Nucleus accumbens (tissue), 56 donors: Measurements from ENCODE around the gene LIN9.

Experiments used
- DNase-seq, 56 donors: peaks; one replicate each; lab custom pipeline; 2025; lab: John Stamatoyannopoulos, UW

Gene LIN9

GRCh38 chr1:226185141-226186036 lies 123.6 kb downstream of the LIN9 start:
- no peak for DNase-seq

- peak in 5 of 56 donors; percentile 1 to 9 (median 4) for DNase-seq
Measured at GRCh38 chr1:226181996-226182714, 126.8 kb downstream of the LIN9 start.
